ENCODE results near the gene DGLUCY.

- TF ChIP-seq CTCF (IDR thresholded peaks at IDR 0.05) (no peak), ZFX (IDR thresholded peaks at IDR 0.05; ENCODE audit: borderline replicate concordance) (no peak)
These were observed 50.8 kb downstream of the DGLUCY start for GRCh38 chr14:91164676-91165075.
